ENCODE data around the gene USH2A.

USH2A gene

DNA sequence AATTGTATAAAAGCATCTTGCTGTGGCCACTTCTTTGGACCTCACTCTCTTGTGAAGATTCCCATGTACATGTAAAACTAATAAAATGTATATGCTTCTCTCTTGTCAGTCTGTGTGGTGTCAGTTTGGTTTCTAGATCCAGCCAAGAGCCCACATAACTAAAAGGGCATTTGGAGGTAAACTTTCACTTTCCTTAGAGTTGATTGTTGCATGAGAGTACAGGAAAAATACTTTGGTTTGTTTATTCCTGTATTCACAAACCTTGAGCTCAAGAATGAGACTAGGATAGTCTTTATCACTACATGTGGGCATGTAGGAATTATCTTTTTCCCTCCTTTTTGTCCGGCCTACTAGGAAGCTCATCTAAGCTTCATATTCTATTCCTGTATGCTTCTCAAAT, 805.3 kb downstream of the USH2A start:
- no peak for DNase-seq

DNA sequence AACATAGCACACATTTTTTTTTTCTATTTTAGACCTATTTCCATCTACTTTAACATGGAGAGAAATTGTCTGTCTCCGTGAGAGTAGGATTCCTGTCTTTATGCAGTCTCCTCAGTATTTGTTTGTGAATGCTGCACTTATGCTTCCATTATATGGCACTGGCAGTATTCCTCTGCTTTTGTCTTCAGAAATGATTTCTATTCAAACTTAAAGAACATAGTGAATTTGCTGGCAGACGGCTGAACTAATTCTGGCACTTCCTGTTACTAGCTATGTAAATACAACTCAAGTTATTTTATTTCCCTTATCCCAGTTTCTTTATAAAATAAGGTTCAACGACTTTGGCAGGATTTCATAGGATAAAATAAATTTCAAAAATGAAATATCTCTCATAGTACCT, 810.9 kb downstream of the USH2A start:
- DNase-seq = no peak

DNA sequence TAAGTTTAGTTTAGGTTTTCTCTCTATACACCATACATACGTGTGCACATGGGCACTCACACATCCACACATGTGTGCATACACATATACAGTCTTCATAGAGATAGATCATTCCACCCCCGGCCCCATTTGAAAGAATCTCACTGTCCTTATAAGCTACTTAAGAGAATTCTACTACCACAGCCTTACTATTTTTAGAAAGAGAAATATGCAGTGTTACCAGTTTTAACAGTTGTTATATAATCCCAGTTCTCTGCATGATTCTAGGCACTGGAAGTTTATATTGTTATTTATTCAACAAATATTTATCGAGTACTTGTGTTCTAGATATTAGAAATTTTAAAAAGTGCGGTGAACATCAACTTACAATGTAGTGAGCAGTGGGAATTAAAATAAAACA, 814.6 kb downstream of the USH2A start:
- DNase-seq = no peak

DNA sequence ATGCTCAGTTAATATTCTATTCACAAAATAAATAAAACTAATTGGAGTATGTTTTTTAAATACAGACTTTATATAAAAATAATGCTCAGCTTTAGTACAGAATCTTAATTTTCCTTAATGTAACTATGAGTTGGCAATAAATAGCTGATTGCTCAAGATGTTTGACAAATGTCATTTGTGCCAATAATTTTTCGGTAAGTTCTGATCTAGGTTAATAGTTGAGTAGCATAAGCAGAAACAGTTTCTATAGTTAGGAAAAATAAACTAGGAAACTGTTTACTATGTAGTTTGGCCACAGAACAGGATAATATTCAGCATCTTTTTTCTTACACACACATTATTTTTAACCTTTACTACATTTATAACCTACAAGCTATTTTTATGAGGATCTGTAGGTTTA, 815.8 kb downstream of the USH2A start:
- DNase-seq = no peak

DNA sequence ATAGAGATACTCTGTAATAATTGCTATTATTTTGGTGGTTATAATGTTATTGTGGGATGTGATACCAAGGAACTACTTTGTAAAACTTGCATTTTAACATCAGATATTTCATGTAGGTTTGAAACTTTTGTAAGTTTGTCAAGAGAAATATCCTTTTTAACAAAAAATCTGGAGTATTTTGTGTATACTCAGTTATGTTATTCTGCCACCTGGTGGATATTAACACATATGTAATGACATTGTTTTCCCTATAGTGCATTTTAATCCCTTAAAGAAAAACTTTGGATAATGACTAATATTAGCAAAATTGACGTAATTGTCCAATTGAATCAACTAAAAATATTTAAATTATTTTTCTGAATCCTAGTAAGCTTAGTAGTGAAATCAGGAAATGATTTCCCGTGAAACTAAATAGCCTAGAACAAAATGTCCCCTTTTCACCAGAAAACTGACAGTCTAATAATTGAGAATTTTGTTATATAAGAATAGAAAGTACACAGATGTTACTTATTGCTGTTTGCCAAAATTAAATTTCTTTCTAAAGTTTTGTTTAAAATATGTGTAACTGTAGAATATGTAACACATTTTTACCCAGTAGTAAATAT, 816.6 kb downstream of the USH2A start:
- no peak for DNase-seq

DNA sequence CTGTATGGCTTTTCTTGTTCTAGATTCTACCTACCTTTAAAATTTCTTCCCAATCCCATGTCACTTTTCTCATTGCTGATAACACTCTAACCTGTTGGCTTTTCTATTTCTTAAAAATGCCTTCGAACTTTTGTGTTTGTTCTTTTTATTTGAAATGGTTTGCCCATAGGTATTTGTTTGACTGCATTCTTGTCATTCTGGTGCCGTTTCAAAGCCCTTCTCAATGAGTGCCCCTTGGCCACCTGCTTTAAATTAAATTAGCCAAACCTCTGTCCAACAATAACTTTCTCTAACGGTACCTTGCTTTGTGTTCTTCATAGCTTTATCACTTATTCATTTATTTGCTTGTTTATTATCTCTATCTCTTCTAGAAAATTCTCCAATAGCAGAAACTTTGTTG, 817.2 kb downstream of the USH2A start:
- DNase-seq = no peak

DNA sequence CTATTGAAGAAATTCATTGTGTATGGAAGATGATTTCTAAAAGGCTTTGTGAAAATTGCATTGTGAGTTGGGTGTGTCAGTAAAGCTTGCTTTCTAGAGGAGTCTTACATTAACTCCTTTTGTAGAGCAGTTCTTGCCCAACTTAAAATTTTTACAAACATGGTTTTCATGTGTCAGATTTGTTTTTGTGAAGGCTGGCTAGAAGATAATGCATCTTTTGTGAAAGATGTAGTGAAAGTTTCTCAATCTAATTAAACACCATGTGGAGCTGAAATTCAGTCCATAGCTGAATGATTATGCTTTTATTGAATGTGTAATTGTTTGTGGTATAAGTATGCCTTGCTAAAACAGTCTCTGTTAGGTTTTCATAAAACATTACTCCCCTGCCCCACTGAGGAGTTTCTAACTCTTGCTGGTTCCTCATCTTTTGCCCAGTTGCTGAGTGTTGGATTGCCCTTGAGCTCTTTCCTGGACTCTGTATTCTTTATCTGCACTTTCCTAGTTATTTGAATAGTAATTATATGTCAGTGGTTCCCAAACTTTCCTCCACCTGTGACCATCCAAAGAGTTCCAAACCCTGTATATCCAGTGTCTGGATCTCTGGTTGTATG, 818.1 kb downstream of the USH2A start:
- no peak for DNase-seq

DNA sequence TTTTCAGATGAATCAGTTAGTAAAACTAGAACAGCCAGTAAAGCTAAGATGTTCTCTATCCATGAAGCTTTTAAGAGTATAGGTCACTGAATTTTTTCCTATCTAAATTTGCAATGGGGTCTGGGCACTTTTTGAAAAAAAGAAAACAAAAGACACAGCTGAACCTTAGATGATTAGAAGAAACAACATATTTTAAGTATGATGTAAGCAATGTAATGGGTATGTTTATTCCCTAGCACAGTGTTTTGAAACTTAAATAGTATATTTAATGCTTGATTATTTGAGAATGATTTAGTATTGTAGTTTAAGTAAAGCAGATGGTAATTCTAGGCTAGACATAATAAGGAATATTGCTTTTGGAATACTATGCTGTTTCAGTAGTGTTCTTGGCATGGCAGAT, 819.9 kb downstream of the USH2A start:
- no peak for DNase-seq

DNA sequence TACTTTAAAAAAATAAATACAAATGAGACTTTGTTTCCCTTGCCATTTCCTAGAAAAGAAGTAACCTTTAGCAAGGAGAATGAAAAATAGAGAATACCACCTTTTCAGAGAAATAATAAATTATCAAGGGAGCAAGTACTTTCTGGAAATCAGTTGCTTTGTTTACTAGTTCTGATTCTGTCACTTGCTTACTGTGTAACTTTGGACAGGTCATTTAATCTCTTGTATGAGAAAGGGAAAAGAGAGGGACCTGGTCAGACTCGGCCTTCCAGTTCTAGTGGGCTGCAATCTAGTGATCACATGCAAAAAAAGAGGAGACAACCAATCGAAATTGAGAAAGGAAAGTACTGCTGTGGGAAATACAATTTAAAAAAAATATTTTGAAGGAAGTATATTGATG, 822.0 kb downstream of the USH2A start:
- no peak for DNase-seq

DNA sequence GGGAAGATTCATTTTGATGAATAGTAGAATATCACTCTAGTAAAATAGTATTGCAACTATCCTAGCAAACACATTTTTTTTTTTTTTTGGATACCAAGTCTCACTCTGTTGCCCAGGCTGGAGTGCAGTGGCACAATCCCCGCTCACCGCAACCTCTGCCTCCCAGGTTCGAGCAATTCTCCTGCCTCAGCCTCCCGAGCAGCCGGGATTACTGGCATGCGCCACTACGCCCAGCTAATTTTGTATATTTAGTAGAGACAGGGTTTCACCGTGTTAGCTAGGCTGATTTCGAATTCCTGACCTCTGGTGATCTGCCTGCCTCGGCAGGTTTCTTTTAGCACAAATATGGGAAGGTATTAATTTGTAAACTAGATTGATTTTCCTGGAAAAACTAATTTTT, 822.4 kb downstream of the USH2A start:
- DNase-seq = no peak

DNA sequence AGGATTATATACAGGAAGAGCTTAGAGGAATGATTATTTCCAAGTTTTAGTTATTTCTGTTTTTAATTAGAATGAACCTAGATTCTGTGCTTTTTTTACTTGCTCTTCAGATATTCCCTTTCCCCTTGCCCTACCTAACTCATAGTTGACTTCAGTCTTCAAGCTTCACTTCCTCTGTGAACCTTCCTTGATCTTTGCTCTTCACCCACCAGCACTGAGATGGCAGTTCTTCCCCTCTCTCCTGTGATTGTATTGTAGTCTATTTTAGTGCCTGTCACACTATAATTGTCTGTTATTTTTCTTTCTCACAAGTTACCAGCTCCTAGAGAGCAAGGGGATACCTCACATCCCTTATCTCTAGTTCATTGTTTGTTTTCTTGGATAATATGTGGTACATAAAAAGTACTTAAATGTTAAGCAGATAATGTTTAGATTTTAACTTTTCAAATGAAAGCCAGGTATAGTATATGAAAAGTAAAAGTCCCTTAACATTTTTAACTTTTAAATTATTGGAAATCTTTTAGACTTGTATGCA, 822.9 kb downstream of the USH2A start:
- no peak for DNase-seq

DNA sequence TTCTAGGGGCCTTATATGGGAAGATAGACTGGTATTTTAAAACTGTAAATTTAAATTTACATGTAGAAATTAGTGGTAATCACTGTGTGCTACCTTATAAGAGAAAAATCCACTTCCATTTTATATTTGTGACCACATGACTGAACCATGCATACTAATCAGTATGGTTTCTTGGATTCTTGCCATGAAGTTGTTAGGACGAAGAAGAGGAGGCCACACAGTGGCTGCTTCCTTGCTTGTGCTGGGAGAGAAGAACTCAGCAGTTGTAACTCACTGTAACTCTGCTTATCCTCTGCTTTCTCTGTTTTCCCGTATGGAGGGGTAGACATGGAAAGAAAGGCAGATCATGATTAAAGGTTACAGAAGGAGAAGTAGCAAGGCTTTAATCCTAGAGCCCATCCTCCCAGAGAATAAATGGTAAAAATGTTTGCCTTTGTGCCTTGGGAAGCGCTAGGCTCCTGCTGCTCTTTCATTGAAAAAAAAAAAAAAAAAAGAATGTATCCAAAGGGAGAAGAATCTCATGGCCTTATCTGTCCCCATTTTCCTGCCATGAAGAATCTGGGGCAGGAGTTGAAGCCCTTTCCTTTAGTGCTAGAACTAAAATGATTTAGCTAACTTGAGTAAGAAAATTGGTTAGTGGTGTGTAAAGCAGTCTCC, 823.7 kb downstream of the USH2A start:
- no peak for DNase-seq

DNA sequence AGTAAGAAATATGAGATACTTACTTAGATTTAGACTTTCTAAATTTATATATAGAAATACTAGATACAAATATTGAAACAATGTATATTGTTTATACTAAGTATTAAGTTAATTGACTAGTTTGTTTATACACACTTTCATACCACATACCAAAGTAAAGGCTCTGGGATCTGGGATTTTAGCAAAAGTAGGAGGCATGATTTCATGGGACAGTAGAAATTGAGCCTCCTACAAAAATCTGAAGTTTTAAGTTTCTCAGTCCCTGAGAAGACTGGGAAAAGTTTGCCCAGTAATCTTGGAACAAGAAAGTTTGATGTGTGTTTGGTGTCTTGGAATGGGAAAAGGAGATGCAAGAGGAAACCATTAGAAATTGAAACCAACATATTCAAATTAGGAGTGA, 825.3 kb downstream of the USH2A start:
- DNase-seq = no peak

DNA sequence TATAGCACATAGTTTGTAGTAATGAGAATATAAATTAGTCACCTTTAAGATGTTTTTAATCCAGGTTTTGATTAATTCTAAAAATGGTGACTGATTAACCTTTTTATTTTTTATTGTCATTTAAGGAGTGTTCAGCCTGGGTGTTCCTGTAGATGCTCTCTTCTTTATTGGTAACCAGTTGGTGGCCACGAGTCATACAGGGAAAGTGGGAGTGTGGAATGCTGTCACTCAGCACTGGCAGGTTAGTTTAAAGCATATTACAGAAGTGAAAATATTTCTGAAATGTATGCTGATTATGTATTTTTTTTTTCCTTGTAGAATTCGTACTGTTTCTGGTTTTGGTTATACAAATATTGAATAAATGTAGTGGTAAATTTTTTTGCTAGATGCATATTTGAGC, 828.0 kb downstream of the USH2A start:
- DNase-seq = no peak

DNA sequence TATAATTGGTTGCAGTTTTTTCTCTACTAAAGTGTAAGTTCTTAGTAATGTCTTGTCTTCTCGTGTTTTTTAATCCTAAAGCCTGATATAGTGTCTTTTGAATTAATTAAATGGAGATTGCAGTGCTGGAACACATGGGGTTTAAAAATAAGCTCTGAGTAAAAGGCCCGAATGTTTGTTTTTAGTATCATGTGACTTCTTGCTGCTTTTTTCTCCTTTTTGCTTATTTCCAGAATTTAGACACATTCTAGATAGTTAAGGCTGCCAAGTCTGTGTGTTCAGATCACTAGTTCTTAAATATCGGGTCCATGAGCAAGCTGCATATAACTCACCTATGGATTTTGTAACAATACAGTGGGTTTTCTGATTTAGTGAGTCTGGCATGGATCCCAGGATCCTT, 828.6 kb downstream of the USH2A start:
- no peak for DNase-seq

DNA sequence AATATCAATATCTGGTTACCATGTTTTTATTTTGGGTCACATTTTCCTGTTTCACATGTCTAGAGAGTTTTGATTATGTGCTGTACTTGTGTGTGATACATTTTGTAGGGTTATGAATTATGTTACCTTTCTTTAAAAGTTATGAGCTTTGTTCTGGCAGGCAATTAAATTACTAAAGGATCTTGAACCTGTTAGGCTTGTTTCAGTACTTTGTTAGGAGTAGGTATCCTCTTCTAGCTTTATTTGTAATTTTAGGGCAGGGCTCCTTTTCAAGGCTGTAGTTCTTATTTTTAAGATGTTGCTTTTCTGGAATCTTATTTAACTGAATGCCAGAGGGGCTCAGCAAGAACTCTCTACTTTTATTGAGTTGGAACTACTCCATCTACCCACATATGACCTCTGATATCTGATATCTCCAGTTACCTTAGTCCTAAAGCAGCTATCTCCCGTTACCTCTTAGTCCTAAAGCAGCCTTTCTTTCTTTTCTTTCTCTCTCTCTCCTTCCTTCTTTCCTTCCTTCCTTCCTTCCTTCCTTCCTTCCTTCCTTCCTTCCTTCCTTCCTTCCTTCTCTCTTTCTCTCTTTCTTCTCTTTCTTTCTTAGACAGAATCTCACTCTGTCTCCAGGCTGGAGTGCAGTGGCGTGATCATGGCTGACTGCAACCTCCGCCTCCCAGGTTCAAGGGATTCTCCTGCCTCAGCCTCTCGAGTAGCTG, 832.3 kb downstream of the USH2A start:
- DNase-seq = no peak

DNA sequence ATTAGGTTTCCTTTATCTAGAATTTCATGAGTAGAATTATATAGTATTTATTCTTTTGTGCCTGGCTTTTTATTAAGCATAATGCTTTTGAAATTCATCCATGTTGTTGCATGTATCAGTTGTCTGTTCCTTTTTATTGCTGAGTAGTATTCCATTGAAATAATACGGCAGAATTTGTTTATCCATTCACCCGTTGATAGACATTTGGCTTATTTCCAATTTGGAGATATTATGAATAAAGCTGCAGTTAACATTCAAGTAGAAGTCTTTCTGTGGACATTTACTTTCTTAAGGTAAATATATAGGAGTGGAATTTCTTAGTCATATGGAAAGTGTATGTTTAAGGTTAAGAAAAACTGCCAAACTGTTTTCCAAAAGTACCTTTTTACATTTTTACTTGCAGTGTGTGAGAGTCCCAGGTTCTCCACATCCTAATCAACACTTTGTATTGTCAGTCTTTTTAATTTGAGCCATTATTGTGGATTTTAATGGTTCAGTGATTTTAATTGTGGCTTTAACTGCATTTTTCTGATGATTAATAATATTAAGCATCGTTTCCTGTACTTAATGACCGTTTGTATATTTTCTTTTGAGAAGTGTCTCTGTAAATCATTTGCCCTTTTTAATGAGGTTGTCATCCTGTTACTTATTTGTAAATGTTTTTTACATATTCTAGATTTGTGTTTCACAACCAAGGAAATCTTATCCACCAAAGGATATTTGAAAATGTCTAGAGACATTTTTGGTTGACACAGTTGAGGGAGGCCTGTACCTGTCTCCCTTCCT, 833.4 kb downstream of the USH2A start:
- no peak for DNase-seq

DNA sequence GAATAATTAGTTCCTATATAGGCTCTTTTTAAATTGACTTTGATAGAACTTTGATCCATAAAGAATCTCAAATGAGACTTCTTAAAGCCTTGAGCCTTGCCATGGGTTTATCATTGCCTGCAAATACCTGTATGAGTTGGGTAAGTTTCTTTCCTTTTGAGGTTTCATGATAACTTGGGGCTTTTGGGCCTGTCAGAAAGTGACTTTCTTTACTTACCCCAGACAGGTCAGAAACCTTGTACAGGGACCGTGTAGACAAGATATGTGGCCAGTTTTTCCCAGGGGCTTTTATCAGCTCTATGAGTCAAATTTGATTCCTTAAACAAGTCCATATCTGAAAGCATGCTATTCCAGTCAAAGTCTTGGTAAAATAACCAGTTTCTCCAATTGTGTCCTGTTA, 838.9 kb downstream of the USH2A start:
- DNase-seq = no peak

DNA sequence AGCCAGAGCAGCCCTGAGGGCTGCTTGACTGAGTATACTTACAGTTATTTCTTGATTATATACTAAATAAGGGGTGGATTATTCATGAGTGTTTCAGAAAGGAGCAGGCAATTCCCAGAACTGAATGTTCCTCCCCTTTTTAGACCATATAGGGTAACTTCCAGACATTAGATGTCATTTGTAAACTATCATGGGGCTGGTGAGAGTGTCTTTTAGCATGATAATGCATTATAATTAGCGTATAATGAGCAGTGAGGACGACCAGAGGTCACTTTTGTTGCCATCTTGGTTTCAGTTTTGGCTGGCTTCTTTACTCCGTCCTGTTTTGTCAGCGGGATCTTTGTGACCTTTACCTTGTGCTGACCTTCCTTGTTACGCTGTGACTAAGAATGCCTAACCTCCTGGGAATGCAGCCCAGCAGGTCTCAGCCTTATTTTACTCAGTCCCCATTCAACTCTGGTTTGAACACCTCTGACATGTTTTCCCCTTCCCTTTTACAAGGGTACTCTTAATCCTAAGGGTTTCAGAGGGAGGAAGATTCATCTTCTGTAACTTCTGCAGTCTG, 840.0 kb downstream of the USH2A start:
- no peak for DNase-seq

DNA sequence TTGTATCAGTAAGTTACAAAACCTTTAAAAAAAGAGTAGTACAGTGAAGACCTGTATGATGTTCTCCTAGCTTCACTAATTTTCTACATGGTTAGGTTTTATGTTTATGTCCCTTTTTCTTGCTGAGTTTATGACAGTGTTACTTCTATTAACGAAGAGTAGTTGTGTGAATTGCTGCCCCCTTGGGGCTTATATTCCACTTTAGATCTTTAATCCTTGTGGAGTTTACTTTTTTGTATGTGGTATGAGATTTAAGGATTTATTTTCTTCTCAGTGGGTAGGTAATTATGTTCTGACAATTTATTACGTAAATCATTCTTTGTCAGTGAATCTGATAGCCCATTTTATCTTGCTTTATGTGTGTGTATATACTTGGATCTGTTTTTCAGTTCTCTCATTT, 841.4 kb downstream of the USH2A start:
- no peak for DNase-seq

Measured in CD4-positive, alpha-beta T cell treated with Interleukin-4 for 4 hours (primary cell).